ENCODE data around the gene LIG3.
"Not testable (repeated sequence)": the region's sequence is repeated elsewhere in the genome, so short reads cannot be mapped to it uniquely, and the experiment has no call there.

Gene LIG3

GRCh38 chr17:34980353-34980680, at the start of gene LIG3:
LIG3 (plus strand) TSS chr17:34980512; CDS start chr17:34983006, 2,494 bp downstream.
- DNase-seq (ENCODE audit: low read depth) = peak; percentile 96
- peak within 1 kb of the TSS; percentile 79 for H3K4me3 ChIP-seq (ENCODE audit: low read depth, low read length)
- TF ChIP-seq CTCF (conservative IDR thresholded peaks at IDR 0.05; ENCODE audit: low read depth, low read length) = no peak

DNA sequence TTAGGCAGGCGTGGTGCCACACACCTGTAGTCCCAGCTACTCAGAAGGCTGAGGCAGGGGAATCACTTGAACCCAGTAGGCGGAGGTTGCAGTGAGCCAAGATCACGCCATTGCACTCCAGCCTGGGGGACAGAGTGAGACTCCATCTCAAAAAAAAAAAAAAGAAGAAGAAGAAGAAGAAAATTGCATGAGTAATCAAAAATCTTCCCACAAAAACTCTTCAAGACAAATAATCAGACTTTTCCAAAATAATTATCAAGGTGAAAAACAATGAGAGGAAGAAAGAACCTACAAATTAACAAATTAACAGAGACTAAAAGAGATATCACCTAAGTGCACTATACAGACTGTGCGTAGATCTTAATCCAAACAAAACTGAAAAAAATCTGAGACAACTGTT, 29.5 kb upstream of the LIG3 start:
- not testable (repeated sequence) for DNase-seq (ENCODE audit: low read depth)

GRCh38 chr17:34958438-34958837, 21.9 kb upstream of the LIG3 start:
- no peak overlapping the region for H3K4me3 ChIP-seq (ENCODE audit: low read depth, low read length)
- no peak for TF ChIP-seq CTCF (conservative IDR thresholded peaks at IDR 0.05; ENCODE audit: low read depth, low read length)
- DNase-seq (ENCODE audit: low read depth) = no peak

More for the DNA sequence above, 29.5 kb upstream of the LIG3 start:
- not testable (repeated sequence) for H3K4me3 ChIP-seq (ENCODE audit: low read depth, low read length)

DNA sequence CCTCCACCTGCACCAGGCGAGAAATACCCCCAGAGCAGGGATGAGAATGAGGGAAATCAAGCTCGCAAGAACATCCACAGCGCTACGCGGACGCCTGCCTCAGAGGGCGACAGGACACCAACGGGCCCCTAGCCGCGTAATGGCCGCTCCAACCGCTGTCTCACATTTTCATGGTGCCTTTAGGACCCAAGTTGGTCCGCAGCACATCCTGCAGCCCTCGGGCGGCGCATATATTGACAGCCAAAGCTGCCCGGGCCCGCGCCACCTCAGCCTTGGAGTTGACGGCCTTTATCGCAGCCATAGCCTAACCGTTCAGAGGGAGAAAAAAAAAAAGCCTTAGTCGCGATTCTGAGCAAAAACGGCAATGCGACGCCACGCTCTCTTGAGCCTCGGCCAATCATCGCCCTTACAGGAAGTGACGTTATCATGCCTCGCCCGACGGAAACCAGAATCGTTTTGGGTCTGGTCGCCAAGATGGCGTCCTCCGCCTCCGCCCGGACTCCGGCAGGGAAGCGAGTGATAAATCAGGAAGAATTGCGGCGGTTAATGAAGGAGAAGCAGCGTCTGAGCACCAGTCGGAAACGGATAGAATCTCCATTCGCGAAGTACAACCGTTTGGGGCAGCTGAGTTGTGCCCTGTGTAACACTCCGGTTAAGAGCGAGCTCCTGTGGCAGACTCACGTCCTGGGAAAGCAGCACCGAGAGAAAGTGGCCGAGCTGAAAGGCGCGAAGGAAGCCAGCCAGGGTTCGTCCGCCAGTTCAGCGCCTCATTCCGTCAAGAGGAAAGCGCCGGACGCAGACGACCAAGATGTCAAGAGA, 19.0 kb upstream of the LIG3 start, which contains the start of the genes CCT6B and ZNF830:
Gene CCT6B, minus strand, starts transcription at position 368 of the 819 bp plus-strand sequence. Its CDS starts 67 bp downstream, at position 301.
Gene ZNF830, plus strand, starts transcription at position 448 of the 819 bp plus-strand sequence. Its CDS starts 27 bp downstream, at position 475.
- H3K4me3 ChIP-seq (ENCODE audit: low read depth, low read length) = peak within 1 kb of the TSS; percentile 77
- TF ChIP-seq CTCF (conservative IDR thresholded peaks at IDR 0.05; ENCODE audit: low read depth, low read length) = no peak
- DNase-seq (ENCODE audit: low read depth) = peak; percentile 97

GRCh38 chr17:34974179-34974578, 6.1 kb upstream of the LIG3 start:
- TF ChIP-seq CTCF (conservative IDR thresholded peaks at IDR 0.05; ENCODE audit: low read depth, low read length) = no peak
- H3K4me3 ChIP-seq (ENCODE audit: low read depth, low read length) = no peak overlapping the region
- no peak for DNase-seq (ENCODE audit: low read depth)

GRCh38 chr17:34974794-34975785, 5.2 kb upstream of the LIG3 start:
- no peak for DNase-seq (ENCODE audit: low read depth)
- no peak overlapping the region for H3K4me3 ChIP-seq (ENCODE audit: low read depth, low read length)
- no peak for TF ChIP-seq CTCF (conservative IDR thresholded peaks at IDR 0.05; ENCODE audit: low read depth, low read length)

DNA sequence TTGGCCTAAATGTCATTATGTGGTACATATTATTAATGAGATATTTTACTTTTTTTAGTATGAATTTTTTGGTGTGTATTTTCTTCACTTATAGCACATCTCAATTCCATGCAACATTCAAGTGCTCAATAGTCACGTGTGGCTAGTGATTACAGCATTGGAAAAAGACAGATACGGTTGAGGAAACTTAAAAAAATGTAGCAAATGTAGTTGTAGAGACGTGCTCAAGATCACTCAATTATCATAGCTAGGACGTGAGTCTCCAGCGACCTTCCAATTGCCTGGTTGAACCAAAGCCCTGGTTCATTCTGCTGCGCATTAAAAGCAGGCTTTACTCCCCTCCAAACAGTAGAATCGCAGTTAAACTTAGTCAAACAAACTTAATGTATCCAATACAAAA, 1.2 kb upstream of the LIG3 start:
- TF ChIP-seq CTCF (conservative IDR thresholded peaks at IDR 0.05; ENCODE audit: low read depth, low read length) = no peak
- H3K4me3 ChIP-seq (ENCODE audit: low read depth, low read length) = no peak overlapping the region
- DNase-seq (ENCODE audit: low read depth) = no peak

Data from choroid plexus epithelial cell (primary cell).